Adrenal gland (tissue), 5 donors: ENCODE measurements around the gene OR51I2.

ENCODE experiments used
- POLR2A ChIP-seq, 2 donors: fragments of 450-650 bp; IDR thresholded peaks; one replicate each; pipeline ENCODE4 v1.6.1; 2017; ENCODE audit warnings: antibody characterized with exemption in 2 of 2, mild to moderate bottlenecking in 2 of 2, moderate library complexity in 1 of 2
- TF ChIP-seq, protein P1 (sequence below), 6 experiments: fragments of 450-650 bp in 4 of 6; fragments of 200-600 bp in 2 of 6; sonication (generic) in 1 of 6; IDR thresholded peaks; 1 replicate in 5 of 6; 2 replicates in 1 of 6; pipeline versions ENCODE4 v1.5.1 to v1.8.0; 2016 to 2021; ENCODE audit warnings: antibody characterized with exemption in 6 of 6, mild to moderate bottlenecking in 2 of 6, moderate library complexity in 1 of 6
- donor health status: DM: no; HTN: no; CAD: no.

DNA sequence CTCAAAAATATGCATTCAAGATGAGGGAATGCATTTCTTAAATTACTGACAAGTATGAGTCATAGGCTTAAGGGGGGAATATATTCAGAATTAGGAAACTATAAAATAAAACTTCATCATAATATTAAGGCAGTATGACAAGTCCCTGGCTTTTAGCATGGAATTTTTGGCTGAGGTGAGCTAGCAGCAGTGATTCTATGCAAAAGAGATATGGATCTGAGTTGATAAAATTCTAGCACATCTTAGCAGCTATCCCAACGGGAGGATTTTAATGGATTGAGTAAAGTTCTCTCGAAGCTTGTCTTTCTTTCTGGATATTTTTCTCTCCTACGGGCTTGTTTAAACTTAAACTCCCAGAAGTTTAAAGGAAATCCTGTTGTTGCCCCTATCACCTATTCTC, 26.0 kb upstream of the OR51I2 start:
- TF ChIP-seq, protein P1, sequence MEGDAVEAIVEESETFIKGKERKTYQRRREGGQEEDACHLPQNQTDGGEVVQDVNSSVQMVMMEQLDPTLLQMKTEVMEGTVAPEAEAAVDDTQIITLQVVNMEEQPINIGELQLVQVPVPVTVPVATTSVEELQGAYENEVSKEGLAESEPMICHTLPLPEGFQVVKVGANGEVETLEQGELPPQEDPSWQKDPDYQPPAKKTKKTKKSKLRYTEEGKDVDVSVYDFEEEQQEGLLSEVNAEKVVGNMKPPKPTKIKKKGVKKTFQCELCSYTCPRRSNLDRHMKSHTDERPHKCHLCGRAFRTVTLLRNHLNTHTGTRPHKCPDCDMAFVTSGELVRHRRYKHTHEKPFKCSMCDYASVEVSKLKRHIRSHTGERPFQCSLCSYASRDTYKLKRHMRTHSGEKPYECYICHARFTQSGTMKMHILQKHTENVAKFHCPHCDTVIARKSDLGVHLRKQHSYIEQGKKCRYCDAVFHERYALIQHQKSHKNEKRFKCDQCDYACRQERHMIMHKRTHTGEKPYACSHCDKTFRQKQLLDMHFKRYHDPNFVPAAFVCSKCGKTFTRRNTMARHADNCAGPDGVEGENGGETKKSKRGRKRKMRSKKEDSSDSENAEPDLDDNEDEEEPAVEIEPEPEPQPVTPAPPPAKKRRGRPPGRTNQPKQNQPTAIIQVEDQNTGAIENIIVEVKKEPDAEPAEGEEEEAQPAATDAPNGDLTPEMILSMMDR (IDR thresholded peaks at IDR 0.05) = no peak
- TF ChIP-seq POLR2A (IDR thresholded peaks at IDR 0.05) = no peak
